Activated CD4-positive, alpha-beta T cell treated with anti-CD3 and anti-CD28 coated beads, Interleukin-2, amount 10 ng/mL, durations not matched to agents 7 days and 5 days (primary cell): ENCODE measurements around the gene CASS4. TPM values are rescaled to one million over a fixed set of nuclear protein-coding genes. Genes with fewer than 3 reads are reported as not detected.
"Not testable (repeated sequence)": the region's sequence is repeated elsewhere in the genome, so short reads cannot be mapped to it uniquely, and the experiment has no call there.

ENCODE experiments used
- CTCF ChIA-PET: fragments of 350-600 bp; sonication (Branson Sonifier 250); formaldehyde crosslinking; loops from one replicate; lab custom pipeline; 2021; ENCODE audit warnings: antibody characterized with exemption; lab: Charles Lee
- POLR2A ChIA-PET: fragments of 350-600 bp; sonication (Branson Sonifier 250); formaldehyde crosslinking; loops from one replicate; lab custom pipeline; 2021; ENCODE audit warnings: antibody characterized with exemption; lab: Charles Lee
- DNase-seq: peaks from one replicate; pipeline ENCODE4 v3.0.0-alpha.2; 2020
- H3K27ac Mint-ChIP-seq: one replicate; pipeline ENCODE4 v1.8.0; 2021; ENCODE audit warnings: mild to moderate bottlenecking, moderate library complexity, mixed read lengths
- H3K27me3 Mint-ChIP-seq: one replicate; pipeline ENCODE4 v1.8.0; 2021; ENCODE audit warnings: mixed read lengths
- H3K36me3 Mint-ChIP-seq: one replicate; pipeline ENCODE4 v1.8.0; 2021; ENCODE audit warnings: low read depth, mixed read lengths
- H3K4me1 Mint-ChIP-seq: one replicate; pipeline ENCODE4 v1.8.0; 2021; ENCODE audit warnings: mixed read lengths
- H3K4me3 Mint-ChIP-seq: one replicate; pipeline ENCODE4 v1.8.0; 2021; ENCODE audit warnings: mild to moderate bottlenecking, moderate library complexity, mixed read lengths
- H3K9me3 Mint-ChIP-seq: one replicate; pipeline ENCODE4 v1.8.0; 2021; ENCODE audit warnings: mixed read lengths
- total RNA-seq, 2 experiments: library from RNA; stranded (reverse); gene quantifications; one replicate each; pipeline ENCODE4 v1.2.3, GENCODE V29; 2021

The CASS4 gene
- total RNA-seq, 2 experiments from 2014 or later, result 8.6 to 9.0 TPM

- no peak overlapping the region for H3K27ac Mint-ChIP-seq
- no peak overlapping the region for H3K4me3 Mint-ChIP-seq
- ChIA-PET CTCF (interaction anchor here (1.5 kb wide), 1 partner anchor 10 kb away, joined by 3 read pairs; no protein-coding TSS in a partner anchor), POLR2A (interaction anchor here (1.4 kb wide), 1 partner anchor 25 kb away, joined by 3 read pairs; no protein-coding TSS in a partner anchor)
- H3K4me1 Mint-ChIP-seq, result peaks cover 59% of the 10 kb centered on the region
- H3K27me3 Mint-ChIP-seq, result no peaks in the 10 kb centered on the region
- DNase-seq, result no peak
- H3K36me3 Mint-ChIP-seq, result peaks cover 55% of the 10 kb centered on the region
- no peaks in the 10 kb centered on the region for H3K9me3 Mint-ChIP-seq
These were observed 18.4 kb upstream of the CASS4 start for GRCh38 chr20:56393653-56394052.

GRCh38 chr20:56395166-56395565, 16.9 kb upstream of the CASS4 start:
- ChIA-PET POLR2A (no interaction called here), CTCF (interaction anchor here (0.6 to 3.0 kb wide), 5 partner anchors 12 to 111 kb away, joined by 3 to 14 read pairs (median 5); partner anchors contain the start of gene CASS4)
- no peaks in the 10 kb centered on the region for H3K27me3 Mint-ChIP-seq
- H3K4me3 Mint-ChIP-seq, result no peak overlapping the region
- no peak for DNase-seq
- H3K4me1 Mint-ChIP-seq, result peaks cover 55% of the 10 kb centered on the region
- H3K9me3 Mint-ChIP-seq, result no peaks in the 10 kb centered on the region
- H3K36me3 Mint-ChIP-seq, result peaks cover 49% of the 10 kb centered on the region
- H3K27ac Mint-ChIP-seq, result peak overlapping the region; percentile 54

DNA sequence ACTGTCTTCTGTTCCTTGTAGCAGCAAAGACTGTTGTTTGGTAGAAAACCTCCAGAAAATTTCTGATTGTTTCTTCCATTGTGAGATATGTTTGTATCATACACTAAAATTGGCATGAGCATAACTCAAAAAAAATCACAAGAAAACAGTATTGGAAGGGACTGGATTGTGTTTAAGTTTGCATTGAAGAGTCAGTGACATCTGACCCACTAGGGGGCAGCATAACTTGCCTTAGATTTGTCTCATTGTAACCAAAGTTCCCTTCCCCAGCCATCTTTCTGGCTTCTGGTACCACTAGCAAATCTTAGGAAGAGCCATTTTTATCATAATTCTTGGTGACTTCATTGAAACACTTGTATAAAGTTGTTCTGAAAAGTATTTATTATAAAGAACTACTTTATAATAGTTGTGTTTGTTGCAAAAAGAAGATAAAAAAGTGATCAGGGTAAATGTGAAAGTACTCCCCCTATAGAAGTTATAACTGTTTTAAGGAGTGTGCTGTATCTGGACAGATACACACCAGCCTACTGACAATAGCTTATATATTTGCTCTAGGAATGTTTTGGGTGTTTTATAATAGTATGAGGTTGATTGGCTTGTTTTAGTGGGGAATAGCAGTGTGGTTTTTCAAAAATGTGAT, 11.9 kb upstream of the CASS4 start:
- Mint-ChIP-seq H3K9me3 (no peaks in the 10 kb centered on the region), H3K36me3 (peaks cover 67% of the 10 kb centered on the region), H3K27me3 (no peaks in the 10 kb centered on the region), H3K4me1 (peaks cover 47% of the 10 kb centered on the region), H3K4me3 (no peak overlapping the region), H3K27ac (peak overlapping the region; percentile 14)
- peak; percentile 81 for DNase-seq
- POLR2A ChIA-PET, result no interaction called here
- CTCF ChIA-PET, result interaction anchor here (1.4 kb wide), 1 partner anchor 9 kb away, joined by 4 read pairs; no protein-coding TSS in a partner anchor

- peak overlapping the region; percentile 89 for H3K27ac Mint-ChIP-seq
- H3K4me1 Mint-ChIP-seq, result peaks cover 43% of the 10 kb centered on the region
- peak overlapping the region; percentile 50 for H3K4me3 Mint-ChIP-seq
- no peaks in the 10 kb centered on the region for H3K9me3 Mint-ChIP-seq
- ChIA-PET POLR2A (no interaction called here), CTCF (no interaction called here)
- peak; percentile 64 for DNase-seq
- H3K36me3 Mint-ChIP-seq, result peaks cover 65% of the 10 kb centered on the region
- H3K27me3 Mint-ChIP-seq, result no peaks in the 10 kb centered on the region
These were observed 8.6 kb upstream of the CASS4 start for GRCh38 chr20:56403465-56403864.

- DNase-seq, H3K27me3 Mint-ChIP-seq, POLR2A ChIA-PET, H3K27ac Mint-ChIP-seq, H3K4me3 Mint-ChIP-seq, H3K9me3 Mint-ChIP-seq: not testable (repeated sequence)
- Mint-ChIP-seq H3K36me3 (peaks cover 62% of the 10 kb centered on the region), H3K4me1 (peaks cover 35% of the 10 kb centered on the region)
- CTCF ChIA-PET, result interaction anchor here (0.7 kb wide), 1 partner anchor 13 kb away, joined by 3 read pairs; the partner anchor contains the start of gene AURKA
These were observed 6.7 kb upstream of the CASS4 start for GRCh38 chr20:56405356-56405755.

GRCh38 chr20:56406910-56407309, 5.2 kb upstream of the CASS4 start:
- POLR2A ChIA-PET, result no interaction called here

GRCh38 chr20:56409521-56409920, 2.5 kb upstream of the CASS4 start:
- no peak overlapping the region for H3K4me3 Mint-ChIP-seq
- no peak overlapping the region for H3K27ac Mint-ChIP-seq
- no peak for DNase-seq
- peaks cover 48% of the 10 kb centered on the region for H3K4me1 Mint-ChIP-seq
- ChIA-PET POLR2A (no interaction called here), CTCF (interaction anchor here (1.2 to 3.8 kb wide), 2 partner anchors 11 to 14 kb away, joined by 4 to 14 read pairs; no protein-coding TSS in a partner anchor)
- peaks cover 59% of the 10 kb centered on the region for H3K36me3 Mint-ChIP-seq
- peaks cover 6% of the 10 kb centered on the region for H3K9me3 Mint-ChIP-seq
- no peaks in the 10 kb centered on the region for H3K27me3 Mint-ChIP-seq

More at GRCh38 chr20:56406910-56407309, 5.2 kb upstream of the CASS4 start:
- Mint-ChIP-seq H3K27ac (no peak overlapping the region), H3K27me3 (no peaks in the 10 kb centered on the region), H3K9me3 (no peaks in the 10 kb centered on the region), H3K4me1 (peaks cover 41% of the 10 kb centered on the region), H3K36me3 (peaks cover 58% of the 10 kb centered on the region), H3K4me3 (no peak overlapping the region)
- DNase-seq, result no peak
- CTCF ChIA-PET, result interaction anchor here (1.0 to 1.6 kb wide), 3 partner anchors 9 to 15 kb away, joined by 3 to 6 read pairs (median 6); partner anchors contain the start of genes AURKA and CSTF1

DNA sequence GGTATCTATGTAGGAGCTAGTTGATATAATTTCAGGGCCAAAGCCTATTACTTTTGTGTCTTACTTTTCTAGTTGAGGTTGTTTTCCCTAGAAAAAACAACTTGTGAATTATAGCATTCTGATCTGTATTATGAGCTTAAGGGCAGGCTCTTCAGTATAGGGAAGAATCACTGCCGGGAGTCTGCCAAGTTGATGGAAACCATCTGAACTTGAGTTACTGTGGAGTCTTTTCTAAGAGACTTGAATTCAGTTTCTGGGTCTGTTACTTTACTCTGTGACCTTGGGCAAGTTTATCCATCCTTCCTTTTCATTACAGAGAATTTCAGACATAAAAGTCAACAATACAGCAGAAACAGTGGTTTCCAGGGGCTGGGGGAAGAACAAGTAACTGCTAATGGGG, 2.1 kb upstream of the CASS4 start:
- H3K9me3 Mint-ChIP-seq, result peaks cover 6% of the 10 kb centered on the region
- no peak for DNase-seq
- H3K4me1 Mint-ChIP-seq, result peaks cover 53% of the 10 kb centered on the region
- no peak overlapping the region for H3K27ac Mint-ChIP-seq
- H3K4me3 Mint-ChIP-seq, result no peak overlapping the region
- H3K36me3 Mint-ChIP-seq, result peaks cover 56% of the 10 kb centered on the region
- POLR2A ChIA-PET, result no interaction called here
- CTCF ChIA-PET, result interaction anchor here (1.2 to 3.8 kb wide), 2 partner anchors 11 to 14 kb away, joined by 4 to 14 read pairs; no protein-coding TSS in a partner anchor
- H3K27me3 Mint-ChIP-seq, result no peaks in the 10 kb centered on the region

- H3K9me3 Mint-ChIP-seq, H3K27me3 Mint-ChIP-seq, POLR2A ChIA-PET, DNase-seq: not testable (repeated sequence)
- CTCF ChIA-PET, result interaction anchor here (0.6 to 3.8 kb wide), 7 partner anchors 9 to 55 kb away, joined by 4 to 18 read pairs (median 6); no protein-coding TSS in a partner anchor
- Mint-ChIP-seq H3K36me3 (peaks cover 44% of the 10 kb centered on the region), H3K4me1 (peaks cover 50% of the 10 kb centered on the region), H3K4me3 (peak overlapping the region; percentile 78), H3K27ac (peak overlapping the region; percentile 91)
These were observed 773 bp upstream of the CASS4 start for GRCh38 chr20:56411287-56411686.

- Mint-ChIP-seq H3K9me3 (peaks cover 6% of the 10 kb centered on the region), H3K27me3 (no peaks in the 10 kb centered on the region), H3K27ac (peak overlapping the region; percentile 91), H3K4me3 (peak overlapping the region; percentile 78), H3K36me3 (peaks cover 40% of the 10 kb centered on the region), H3K4me1 (peaks cover 60% of the 10 kb centered on the region)
- DNase-seq, result no peak
- ChIA-PET CTCF (interaction anchor here (1.0 to 3.8 kb wide), 8 partner anchors 8 to 57 kb away, joined by 4 to 18 read pairs (median 6); no protein-coding TSS in a partner anchor), POLR2A (interaction anchor here (0.6 kb wide), 2 partner anchors 21 to 53 kb away, joined by 3 read pairs; partner anchors contain the start of gene AURKA)
These were observed 372 bp downstream of the CASS4 start for GRCh38 chr20:56412473-56412790.

DNA sequence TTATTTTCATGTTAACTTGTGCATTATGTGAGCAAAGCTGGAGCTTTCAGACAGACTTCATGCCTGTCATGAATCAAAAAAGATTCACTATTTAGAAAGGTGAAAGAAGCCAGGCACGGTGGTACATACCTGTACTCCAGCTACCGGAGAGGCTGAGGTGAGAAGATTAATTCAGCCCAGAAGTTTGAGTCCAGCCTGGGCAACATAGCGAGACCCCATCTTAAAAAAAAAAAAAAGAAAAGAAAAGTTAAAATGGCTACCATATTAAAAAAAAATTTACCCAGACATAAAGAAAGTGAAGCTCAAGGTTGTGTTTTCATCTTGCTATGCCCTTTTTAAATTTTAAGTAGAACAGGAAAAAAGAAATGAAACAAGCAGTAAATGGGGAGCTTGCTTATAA, 889 bp downstream of the CASS4 start:
- H3K27me3 Mint-ChIP-seq, result no peaks in the 10 kb centered on the region
- no peak for DNase-seq

DNA sequence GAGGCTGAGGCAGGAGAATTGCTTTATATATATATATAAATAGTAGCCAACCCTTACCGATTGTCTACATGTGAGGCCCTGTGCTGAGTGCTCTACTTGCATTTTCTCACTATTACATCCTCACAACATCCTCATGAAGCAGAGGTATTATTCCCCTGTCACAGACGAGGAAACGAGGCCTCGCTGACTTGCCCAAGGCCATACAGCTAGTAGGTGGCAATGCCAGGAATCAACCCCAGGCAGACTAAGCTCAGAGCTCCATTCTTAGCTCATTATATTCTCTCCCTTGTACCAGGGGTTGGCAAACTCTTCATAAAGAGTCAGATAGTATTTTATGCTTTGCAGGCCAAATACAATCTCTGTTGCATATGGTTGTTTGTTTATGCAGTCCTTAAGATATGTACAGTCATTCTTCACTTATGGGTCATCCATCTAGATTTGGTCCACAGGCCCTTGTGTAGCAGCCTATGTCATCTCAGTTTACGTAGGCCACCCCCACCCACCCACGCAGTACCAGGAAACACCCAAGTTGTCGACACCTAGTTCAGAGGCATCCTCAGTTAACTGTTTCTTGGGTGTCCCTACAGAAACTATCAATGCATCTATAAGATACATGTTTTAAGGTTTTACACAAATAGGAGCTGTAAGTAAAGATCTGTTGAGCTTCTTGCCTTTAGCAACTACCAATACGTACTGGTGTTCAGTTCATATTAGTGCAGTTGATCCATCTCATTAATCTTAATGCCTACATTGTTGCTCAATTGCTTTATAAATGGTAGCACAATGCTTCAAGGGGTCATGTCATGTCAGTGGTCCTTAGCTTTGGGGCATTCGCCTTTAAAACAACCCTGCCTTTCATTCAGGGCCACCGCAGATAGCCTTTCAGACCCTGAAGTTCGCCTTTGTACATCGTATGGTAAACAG, 3.0 kb downstream of the CASS4 start:
- H3K36me3 Mint-ChIP-seq, result peaks cover 37% of the 10 kb centered on the region
- peaks cover 74% of the 10 kb centered on the region for H3K4me1 Mint-ChIP-seq
- CTCF ChIA-PET, result interaction anchor here (1.0 to 1.6 kb wide), 3 partner anchors 10 to 54 kb away, joined by 3 to 8 read pairs (median 3); partner anchors contain the start of gene RTF2
- H3K27me3 Mint-ChIP-seq, result no peaks in the 10 kb centered on the region
- H3K27ac Mint-ChIP-seq, result peak overlapping the region; percentile 81
- peaks cover 6% of the 10 kb centered on the region for H3K9me3 Mint-ChIP-seq
- POLR2A ChIA-PET, result no interaction called here
- peak overlapping the region; percentile 49 for H3K4me3 Mint-ChIP-seq
- DNase-seq, result peak; percentile 22

More for the DNA sequence above, 889 bp downstream of the CASS4 start:
- Mint-ChIP-seq H3K27ac (peak overlapping the region; percentile 91), H3K9me3 (peaks cover 6% of the 10 kb centered on the region), H3K4me3 (peak overlapping the region; percentile 78), H3K4me1 (peaks cover 65% of the 10 kb centered on the region), H3K36me3 (peaks cover 38% of the 10 kb centered on the region)
- ChIA-PET CTCF (interaction anchor here (0.6 to 3.3 kb wide), 5 partner anchors 11 to 113 kb away, joined by 3 to 18 read pairs (median 5); no protein-coding TSS in a partner anchor), POLR2A (no interaction called here)
